ENCODE results near the gene TOP2A. TPM values are rescaled to one million over a fixed set of nuclear protein-coding genes. Genes with fewer than 3 reads are reported as not detected.

The TOP2A gene
- polyA plus RNA-seq, 1 donor from 2014 or later = 7.8 TPM

- Histone ChIP-seq H2AFZ (ENCODE audit: low read depth, low read length) (no peak overlapping the region), H3K9ac (ENCODE audit: low read length) (no peak overlapping the region), H3K4me3 (ENCODE audit: low read length) (no peak overlapping the region), H3K9me3 (ENCODE audit: low read length) (no peaks in the 10 kb centered on the region), H3K4me2 (ENCODE audit: low read length) (no peak overlapping the region), H3K36me3 (ENCODE audit: insufficient read depth, low read length) (no peaks in the 10 kb centered on the region), H3F3A (ENCODE audit: insufficient read depth, low read length, poor library complexity, severe bottlenecking) (no peaks in the 10 kb centered on the region), H4K20me1 (ENCODE audit: insufficient read depth) (no peaks in the 10 kb centered on the region), H3K9me2 (ENCODE audit: insufficient read depth, low read length) (no peaks in the 10 kb centered on the region), H3K79me2 (replicated peaks; ENCODE audit: insufficient read depth, low read length) (no peaks in the 10 kb centered on the region), H3K27ac (ENCODE audit: low read length) (no peak overlapping the region), H3K27me3 (ENCODE audit: insufficient read depth, low read depth, low read length) (peaks cover 15% of the 10 kb centered on the region)
- TF ChIP-seq SMC3 (conservative IDR thresholded peaks at IDR 0.05; ENCODE audit: poor library complexity) (no peak), EZH2 (IDR thresholded peaks at IDR 0.05; ENCODE audit: borderline replicate concordance, insufficient read depth, low read length, poor library complexity, severe bottlenecking) (no peak), RAD21 (conservative IDR thresholded peaks at IDR 0.05) (no peak), MXI1 (conservative IDR thresholded peaks at IDR 0.05; ENCODE audit: poor library complexity, severe bottlenecking) (no peak), TAF1 (IDR thresholded peaks at IDR 0.05; ENCODE audit: low read depth) (no peak), CTCF (IDR thresholded peaks at IDR 0.05; ENCODE audit: poor library complexity, severe bottlenecking) (no peak), POLR2AphosphoS5 (IDR thresholded peaks at IDR 0.05) (no peak)
Observed at GRCh38 chr17:40364906-40365305, 52.8 kb downstream of the TOP2A start.

GRCh38 chr17:40364121-40364861 is 53.4 kb downstream of the TOP2A start, which contains the start of gene GJD3:
GJD3 (minus strand) TSS chr17:40364737; CDS start chr17:40363815, 922 bp downstream.
- Histone ChIP-seq H3K27ac (ENCODE audit: low read length) (no peak within 1 kb of the TSS), H3K36me3 (ENCODE audit: insufficient read depth, low read length) (no peaks in the 10 kb centered on the region), H4K20me1 (ENCODE audit: insufficient read depth) (no peaks in the 10 kb centered on the region), H3K27me3 (ENCODE audit: insufficient read depth, low read depth, low read length) (peaks cover 15% of the 10 kb centered on the region), H3K4me2 (ENCODE audit: low read length) (peak within 1 kb of the TSS; percentile 39), H3K9me3 (ENCODE audit: low read length) (no peaks in the 10 kb centered on the region), H3K4me3 (ENCODE audit: low read length) (peak within 1 kb of the TSS; percentile 73), H3K9ac (ENCODE audit: low read length) (peak within 1 kb of the TSS; percentile 75), H3F3A (ENCODE audit: insufficient read depth, low read length, poor library complexity, severe bottlenecking) (no peaks in the 10 kb centered on the region), H3K79me2 (replicated peaks; ENCODE audit: insufficient read depth, low read length) (no peaks in the 10 kb centered on the region), H3K9me2 (ENCODE audit: insufficient read depth, low read length) (no peaks in the 10 kb centered on the region), H2AFZ (ENCODE audit: low read depth, low read length) (no peak within 1 kb of the TSS)
- TF ChIP-seq CTCF (IDR thresholded peaks at IDR 0.05; ENCODE audit: poor library complexity, severe bottlenecking) (no peak), SMC3 (conservative IDR thresholded peaks at IDR 0.05; ENCODE audit: poor library complexity) (no peak), RAD21 (conservative IDR thresholded peaks at IDR 0.05) (no peak), REST (IDR thresholded peaks at IDR 0.05; ENCODE audit: borderline replicate concordance) (no peak), EP300 (conservative IDR thresholded peaks at IDR 0.05; ENCODE audit: poor library complexity, severe bottlenecking) (no peak), TAF1 (IDR thresholded peaks at IDR 0.05; ENCODE audit: low read depth) (no peak), EZH2 (IDR thresholded peaks at IDR 0.05; ENCODE audit: borderline replicate concordance, insufficient read depth, low read length, poor library complexity, severe bottlenecking) (no peak), POLR2AphosphoS5 (IDR thresholded peaks at IDR 0.05) (no peak), MXI1 (conservative IDR thresholded peaks at IDR 0.05; ENCODE audit: poor library complexity, severe bottlenecking) (no peak)

Data from neural cell (in vitro differentiated cells).